ENCODE data around the gene MTCH1. TPM values are rescaled to one million over a fixed set of nuclear protein-coding genes. Genes with fewer than 3 reads are reported as not detected.

MTCH1 gene
- total RNA-seq, 2 donors from 2014 or later, result 160 to 197 TPM

GRCh38 chr6:36959555-36960250 lies 26.3 kb downstream of the MTCH1 start:
- intact Hi-C loops (cut with DNase I), result no loop called here
- Histone ChIP-seq H3K36me3 (no peaks in the 10 kb centered on the region), H3K9ac (ENCODE audit: low read depth in 2 of 2, low read length in 2 of 2) (no peak overlapping the region), H3K4me1 (no peaks in the 10 kb centered on the region), H3K9me3 (no peaks in the 10 kb centered on the region), H3K27ac (no peak overlapping the region), H3K4me3 (no peak overlapping the region), H3K27me3 (no peaks in the 10 kb centered on the region)
- DNase-seq, result no peak
- TF ChIP-seq, protein P1, sequence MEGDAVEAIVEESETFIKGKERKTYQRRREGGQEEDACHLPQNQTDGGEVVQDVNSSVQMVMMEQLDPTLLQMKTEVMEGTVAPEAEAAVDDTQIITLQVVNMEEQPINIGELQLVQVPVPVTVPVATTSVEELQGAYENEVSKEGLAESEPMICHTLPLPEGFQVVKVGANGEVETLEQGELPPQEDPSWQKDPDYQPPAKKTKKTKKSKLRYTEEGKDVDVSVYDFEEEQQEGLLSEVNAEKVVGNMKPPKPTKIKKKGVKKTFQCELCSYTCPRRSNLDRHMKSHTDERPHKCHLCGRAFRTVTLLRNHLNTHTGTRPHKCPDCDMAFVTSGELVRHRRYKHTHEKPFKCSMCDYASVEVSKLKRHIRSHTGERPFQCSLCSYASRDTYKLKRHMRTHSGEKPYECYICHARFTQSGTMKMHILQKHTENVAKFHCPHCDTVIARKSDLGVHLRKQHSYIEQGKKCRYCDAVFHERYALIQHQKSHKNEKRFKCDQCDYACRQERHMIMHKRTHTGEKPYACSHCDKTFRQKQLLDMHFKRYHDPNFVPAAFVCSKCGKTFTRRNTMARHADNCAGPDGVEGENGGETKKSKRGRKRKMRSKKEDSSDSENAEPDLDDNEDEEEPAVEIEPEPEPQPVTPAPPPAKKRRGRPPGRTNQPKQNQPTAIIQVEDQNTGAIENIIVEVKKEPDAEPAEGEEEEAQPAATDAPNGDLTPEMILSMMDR (IDR thresholded peaks at IDR 0.05), result no peak

DNA sequence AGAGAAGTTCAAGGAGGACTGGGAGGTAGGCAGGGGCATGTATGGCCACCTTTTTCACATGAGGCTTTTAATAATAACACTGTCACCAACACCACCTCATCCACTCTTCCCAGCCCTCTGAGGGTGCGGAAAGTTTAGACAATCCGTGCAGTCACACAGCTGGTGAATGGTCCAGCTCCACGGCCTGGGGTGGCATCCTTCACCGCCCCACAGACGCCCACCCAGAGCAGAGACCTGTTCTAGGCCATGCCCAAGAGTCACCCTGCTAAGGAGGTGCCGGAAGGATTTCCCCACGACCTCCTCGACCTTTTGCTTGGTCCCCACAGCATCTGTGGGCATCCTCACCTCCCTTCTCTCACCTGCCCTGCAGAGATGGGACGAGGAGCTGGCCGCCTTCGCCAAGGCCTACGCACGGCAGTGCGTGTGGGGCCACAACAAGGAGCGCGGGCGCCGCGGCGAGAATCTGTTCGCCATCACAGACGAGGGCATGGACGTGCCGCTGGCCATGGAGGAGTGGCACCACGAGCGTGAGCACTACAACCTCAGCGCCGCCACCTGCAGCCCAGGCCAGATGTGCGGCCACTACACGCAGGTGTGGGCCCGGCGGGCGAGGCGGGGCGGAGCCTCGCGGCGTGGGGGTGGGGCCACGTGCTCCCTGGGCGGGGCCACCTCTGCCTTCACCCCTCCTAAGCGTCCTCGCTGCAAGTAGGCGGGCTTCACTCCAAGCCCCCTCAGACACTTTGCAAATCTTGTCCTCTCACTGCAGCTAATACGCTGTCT lies 27.0 kb downstream of the MTCH1 start:
- Histone ChIP-seq H3K4me1 (no peaks in the 10 kb centered on the region), H3K9ac (ENCODE audit: low read depth in 2 of 2, low read length in 2 of 2) (no peak overlapping the region), H3K9me3 (no peaks in the 10 kb centered on the region), H3K27me3 (no peaks in the 10 kb centered on the region), H3K36me3 (no peaks in the 10 kb centered on the region), H3K4me3 (no peak overlapping the region), H3K27ac (no peak overlapping the region)
- intact Hi-C loops (cut with DNase I), result no loop called here
- DNase-seq, result no peak
- TF ChIP-seq, protein P1 (IDR thresholded peaks at IDR 0.05), result no peak

DNA sequence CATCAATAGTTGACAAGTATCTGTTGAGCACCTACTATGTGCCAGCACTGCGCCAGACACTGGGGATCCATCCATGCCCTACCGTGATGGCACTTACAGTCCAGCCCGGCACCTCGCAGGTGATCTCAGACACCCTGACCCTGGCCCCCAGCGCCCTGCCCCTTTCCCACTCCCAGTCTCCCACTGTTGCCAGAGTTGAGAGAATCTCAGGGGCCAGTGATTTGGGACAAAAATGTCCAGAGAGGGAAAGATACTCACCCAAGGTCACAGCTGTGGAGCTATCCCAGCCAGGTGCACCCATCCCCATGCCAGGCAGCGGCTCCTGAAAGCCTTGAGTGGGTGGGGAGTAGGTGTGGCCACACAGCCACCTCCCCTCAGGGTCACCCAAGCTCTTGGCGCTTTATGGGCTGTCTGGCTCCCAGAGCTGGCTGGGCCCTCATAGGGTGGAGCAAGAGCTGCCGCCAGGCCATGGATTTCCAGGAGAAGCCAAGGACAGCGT lies 28.2 kb downstream of the MTCH1 start:
- H3K9me3 ChIP-seq, result no peaks in the 10 kb centered on the region
- no peak overlapping the region for H3K9ac ChIP-seq (ENCODE audit: low read depth in 2 of 2, low read length in 2 of 2)
- no peaks in the 10 kb centered on the region for H3K27me3 ChIP-seq
- H3K4me1 ChIP-seq, result no peaks in the 10 kb centered on the region
- DNase-seq, result no peak
- intact Hi-C loops (cut with DNase I), result no loop called here
- no peaks in the 10 kb centered on the region for H3K36me3 ChIP-seq
- TF ChIP-seq, protein P1 (IDR thresholded peaks at IDR 0.05), result no peak
- H3K4me3 ChIP-seq, result no peak overlapping the region
- H3K27ac ChIP-seq, result no peak overlapping the region

DNA sequence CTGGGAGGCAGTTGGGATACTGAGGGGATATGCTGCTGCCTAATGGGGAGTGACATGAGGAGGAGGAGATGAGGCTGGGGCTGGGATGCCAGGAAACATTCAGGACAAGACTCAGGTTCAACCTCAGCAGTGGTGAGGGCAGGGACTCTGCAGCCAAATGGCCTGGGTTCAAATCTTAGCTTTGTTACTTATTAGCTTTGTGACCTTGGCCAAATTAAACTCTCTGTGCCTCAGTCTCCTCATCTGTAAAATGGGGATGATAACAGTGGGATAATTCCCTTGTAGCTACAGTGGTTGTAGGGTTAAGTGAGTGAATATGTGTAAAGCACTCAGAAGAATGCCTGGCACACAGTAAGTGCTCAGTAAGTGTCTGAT lies 29.6 kb downstream of the MTCH1 start:
- H3K9me3 ChIP-seq, result no peaks in the 10 kb centered on the region
- no peak overlapping the region for H3K4me3 ChIP-seq
- no peak overlapping the region for H3K27ac ChIP-seq
- H3K27me3 ChIP-seq, result no peaks in the 10 kb centered on the region
- H3K36me3 ChIP-seq, result no peaks in the 10 kb centered on the region
- TF ChIP-seq, protein P1 (IDR thresholded peaks at IDR 0.05), result no peak
- intact Hi-C loops (cut with DNase I), result no loop called here
- H3K4me1 ChIP-seq, result no peaks in the 10 kb centered on the region
- DNase-seq, result no peak
- no peak overlapping the region for H3K9ac ChIP-seq (ENCODE audit: low read depth in 2 of 2, low read length in 2 of 2)

GRCh38 chr6:36955671-36956445 lies 30.1 kb downstream of the MTCH1 start:
- Histone ChIP-seq H3K4me3 (no peak overlapping the region), H3K27ac (no peak overlapping the region), H3K4me1 (no peaks in the 10 kb centered on the region), H3K36me3 (no peaks in the 10 kb centered on the region), H3K9me3 (no peaks in the 10 kb centered on the region), H3K27me3 (no peaks in the 10 kb centered on the region), H3K9ac (ENCODE audit: low read depth in 2 of 2, low read length in 2 of 2) (no peak overlapping the region)
- intact Hi-C loops (cut with DNase I), result no loop called here
- no peak for DNase-seq
- TF ChIP-seq, protein P1 (IDR thresholded peaks at IDR 0.05), result no peak

Measured in colonic mucosa (tissue), 4 donors.